K562 (cell line): ENCODE results near the gene KCNJ15. TPM values are rescaled to one million over a fixed set of nuclear protein-coding genes. Genes with fewer than 3 reads are reported as not detected.

Source experiments
- ATAC-seq: fragments of 200-7000 bp; cut with Tn5 transposase; 3 replicates; pipeline ENCODE4 v1.9.1; 2020; ENCODE audit warnings: moderate library complexity
- BruUV-seq: library from RNA; stranded (reverse); fragments of 400-500 nt; replicated peaks from 2 replicates; lab custom pipeline; 2021; lab: Mats Ljungman, UMichigan
- CTCF ChIA-PET: fragments of 300-600 bp; formaldehyde crosslinking; extraction: SDS; loops from one replicate; lab custom pipeline; 2021; ENCODE audit warnings: low intra/inter-chr PET ratio; lab: Yijun Ruan, JAX
- POLR2A ChIA-PET: fragments of 300-600, 350-650 bp; sonication (Branson Sonifier 250); formaldehyde crosslinking; extraction: SDS; loops from one replicate; lab custom pipeline; 2021; ENCODE audit warnings: antibody characterized with exemption, inconsistent platforms; lab: Yijun Ruan, JAX
- DNase-seq, 4 experiments: peaks; one replicate each; pipeline versions ENCODE4 v3.0.0 to v3.0.0-alpha.2; 2011 to 2018; ENCODE audit warnings: low spot score in 3 of 4, mixed read lengths in 3 of 4; ENCODE audit errors: extremely low read depth in 1 of 4
- FAIRE-seq: peaks from 2 replicates; lab custom pipeline; 2011; peaks lifted over from hg19 to GRCh38; lab: Jason Lieb, UNC
- H2AFZ ChIP-seq: 2 replicates; pipeline ENCODE4 v1.6.0; 2011; ENCODE audit warnings: low read depth, low read length, control low read depth, inconsistent platforms
- H3K27ac ChIP-seq: fragments of 200-600 bp; 3 replicates; pipeline ENCODE4 v1.8.0; 2011; ENCODE audit warnings: low read depth, mild to moderate bottlenecking, control low read depth, inconsistent platforms, low read length, moderate library complexity, mixed read lengths; ENCODE audit errors: extremely low read depth
- H3K27me3 ChIP-seq, 2 experiments: fragments of 300-600 bp in 1 of 2; 2 replicates in 1 of 2; 3 replicates in 1 of 2; pipeline versions ENCODE4 v1.6.0 to v1.8.0; 2011; ENCODE audit warnings: inconsistent platforms in 2 of 2, low read length in 2 of 2, mild to moderate bottlenecking in 1 of 2, mixed read lengths in 1 of 2, moderate library complexity in 1 of 2; ENCODE audit not compliant: control insufficient read depth in 2 of 2, insufficient read depth in 2 of 2
- H3K36me3 ChIP-seq: fragments of 300-600 bp; 3 replicates; pipeline ENCODE4 v1.8.0; 2011; ENCODE audit warnings: mild to moderate bottlenecking, low read length, inconsistent platforms; ENCODE audit not compliant: control insufficient read depth, insufficient read depth
- H3K4me1 ChIP-seq, 2 experiments: fragments of 200-600 bp in 1 of 2; replicated peaks in 1 of 2; 2 replicates in 1 of 2; 3 replicates in 1 of 2; pipeline versions ENCODE4 v1.5.1 to v1.8.0; 2011; ENCODE audit warnings: inconsistent platforms in 2 of 2, low read length in 2 of 2, mild to moderate bottlenecking in 1 of 2, mixed read lengths in 1 of 2, moderate library complexity in 1 of 2; ENCODE audit not compliant: control insufficient read depth in 2 of 2, insufficient read depth in 2 of 2
- H3K4me2 ChIP-seq: 2 replicates; pipeline ENCODE4 v1.6.1; 2011; ENCODE audit warnings: low read length, control low read depth, inconsistent platforms, mixed read lengths; ENCODE audit not compliant: insufficient read depth
- H3K4me3 ChIP-seq: fragments of 200-600 bp; sonication (generic), shearing (Covaris generic); 2 replicates; pipeline ENCODE4 v1.5.1; 2016; ENCODE audit warnings: control low read depth, inconsistent platforms
- H3K79me2 ChIP-seq: fragments of 200-600 bp; 3 replicates; pipeline ENCODE4 v1.8.0; 2011; ENCODE audit warnings: low read length, inconsistent platforms; ENCODE audit not compliant: control insufficient read depth, insufficient read depth
- H3K9ac ChIP-seq, 2 experiments: 2 replicates each; pipeline versions ENCODE4 v1.6.0 to v1.6.1; 2011; ENCODE audit warnings: low read depth in 2 of 2, low read length in 2 of 2, control low read depth in 1 of 2, inconsistent platforms in 1 of 2, mild to moderate bottlenecking in 1 of 2, mixed read lengths in 1 of 2; ENCODE audit not compliant: insufficient read depth in 1 of 2
- H3K9me1 ChIP-seq: one replicate; pipeline ENCODE4 v1.6.0; 2011; ENCODE audit warnings: inconsistent platforms, mild to moderate bottlenecking, low read length, moderate library complexity; ENCODE audit not compliant: control insufficient read depth, insufficient read depth
- H3K9me3 ChIP-seq: replicated peaks from 2 replicates; pipeline ENCODE4 v1.5.1; 2011; ENCODE audit warnings: low read depth, low read length, inconsistent platforms; ENCODE audit not compliant: control insufficient read depth, insufficient read depth
- H4K20me1 ChIP-seq: replicated peaks from 2 replicates; pipeline ENCODE4 v1.6.1; 2011; ENCODE audit warnings: low read length, inconsistent platforms, mixed read lengths; ENCODE audit not compliant: control insufficient read depth, insufficient read depth
- E2F8 ChIP-seq: fragments of 450-650 bp; IDR thresholded peaks from 2 replicates; pipeline ENCODE4 v1.7.1; 2018; ENCODE audit warnings: mild to moderate bottlenecking, low read depth; ENCODE audit not compliant: partially characterized antibody
- LEF1 ChIP-seq: fragments of 450-650 bp; IDR thresholded peaks from 2 replicates; pipeline ENCODE4 v1.6.1; 2016; ENCODE audit warnings: mild to moderate bottlenecking
- NFRKB ChIP-seq: fragments of 450-650 bp; IDR thresholded peaks from 2 replicates; pipeline ENCODE4 v1.6.1; 2016; ENCODE audit warnings: low read depth
- POLR3G ChIP-seq: IDR thresholded peaks from 2 replicates; pipeline ENCODE4 v1.6.1; 2011; ENCODE audit not compliant: insufficient read length, insufficient replicate concordance; ENCODE audit errors: extremely low read depth
- SFPQ ChIP-seq: fragments of 200-400 bp; formaldehyde crosslinking; IDR thresholded peaks from 2 replicates; pipeline ENCODE4 v1.6.1; 2017; ENCODE audit warnings: mild to moderate bottlenecking, low read depth, low read length, moderate library complexity
- ZNF263 ChIP-seq: sonication (generic); formaldehyde crosslinking; IDR thresholded peaks from 2 replicates; pipeline ENCODE4 v1.8.0; 2022; ENCODE audit warnings: mild to moderate bottlenecking, missing genetic modification reagents, borderline replicate concordance
- ZNF830 ChIP-seq: fragments of 250-450 bp; sonication (Bioruptor Pico); IDR thresholded peaks from 2 replicates; pipeline ENCODE4 v1.5.0; 2021; ENCODE audit warnings: mild to moderate bottlenecking
- WGBS: fragments of 100-300 bp; shearing (Covaris generic); methylation state at CpG from one replicate; pipeline ENCODE4 v1.1.6; 2016; ENCODE audit warnings: low coverage, mixed read lengths; ENCODE audit not compliant: insufficient coverage; ENCODE audit errors: missing lambda C conversion rate; 5-methylcytosine and 5-hydroxymethylcytosine counted together
- in situ Hi-C: fragments of 300-500 bp; cut with MboI; formaldehyde crosslinking; loops from 4 replicates; pipeline ENCODE4 v1.15.0; 2018; ENCODE audit warnings: inconsistent platforms, mixed read lengths
- intact Hi-C: fragments of 100-400 bp; cut with micrococcal nuclease; formaldehyde crosslinking; loops from 2 replicates; pipeline ENCODE4 v1.14.2; 2022
- polyA plus RNA-seq, 8 experiments: library from polyadenylated mRNA; depleted of rRNA in 4 of 8; stranded (reverse) in 5 of 8; unstranded in 3 of 8; fragments of >200 nt; fragmentation: Nextera tagmentation in 2 of 8; fragmentation: Illumina TruSeq in 1 of 8; extraction: Ambion mirVana in 2 of 8; extraction: Trizol in 1 of 8; gene quantifications; 2 replicates each; pipeline versions ENCODE4 v1.2.1 to v1.2.3, GENCODE V29; 2011 to 2014; ENCODE audit warnings: inconsistent platforms in 1 of 8, missing spikeins in 1 of 8
- total RNA-seq, 7 experiments: library from RNA; depleted of rRNA in 6 of 7; stranded (reverse); fragments of >200 nt in 6 of 7; fragmentation: Illumina TruSeq in 2 of 7; extraction: Trizol in 2 of 7; gene quantifications; 2 replicates each; pipeline versions ENCODE4 v1.2.1 to v1.2.3, GENCODE V29; 2011 to 2021; ENCODE audit warnings: low replicate concordance in 1 of 7
- TF ChIP-seq, protein P1 (sequence below): sonication (generic); formaldehyde crosslinking; IDR thresholded peaks from 2 replicates; pipeline ENCODE4 v1.5.0; 2020; ENCODE audit warnings: missing genetic modification reagents
- TF ChIP-seq, protein P2 (sequence below): fragments of 450-650 bp; formaldehyde crosslinking; IDR thresholded peaks from 2 replicates; pipeline ENCODE4 v1.4.0; 2020; ENCODE audit warnings: mild to moderate bottlenecking, moderate library complexity

The KCNJ15 gene
- total and polyA plus RNA-seq, 9 of the 15 experiments (the other 6 are each of a cell fraction or from before 2014, with no cell fraction given), result 0.20 to 3.0 (median 0.72) TPM; not detected in 1

DNA sequence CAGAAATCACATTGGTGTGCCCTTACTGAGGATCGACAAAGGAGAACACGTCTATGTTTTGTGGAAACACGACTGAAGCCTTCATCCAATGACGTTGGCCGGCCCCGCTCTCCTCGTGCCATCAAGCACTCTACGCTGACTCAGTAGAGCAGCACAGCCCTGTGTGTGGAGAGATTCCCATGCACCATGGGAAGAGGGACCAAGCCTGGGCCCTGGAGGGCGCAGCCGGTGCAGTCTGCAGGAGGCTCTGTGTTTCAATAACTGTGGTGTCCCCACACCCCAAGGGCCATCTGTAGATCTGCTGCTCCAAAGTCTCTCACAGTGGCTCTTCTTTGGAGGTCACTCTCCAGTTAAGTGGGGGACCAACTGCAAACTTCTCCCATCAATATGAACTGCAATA lies 97.4 kb downstream of the KCNJ15 start:
- H3K4me1 ChIP-seq, result peaks cover 0 to 8% of the 10 kb centered on the region in 2 experiments; a peak in 2 of 5 replicates
- no peaks in the 10 kb centered on the region for H3K36me3 ChIP-seq
- no peak overlapping the region for H2AFZ ChIP-seq
- CTCF ChIA-PET, result interaction anchor here (1.1 kb wide), 1 partner anchor 679 kb away, joined by 3 read pairs; no protein-coding TSS in a partner anchor
- H3K9me1 ChIP-seq, result no peaks in the 10 kb centered on the region
- peaks cover 5 to 25% of the 10 kb centered on the region in 2 experiments; a peak in 4 of 5 replicates for H3K27me3 ChIP-seq
- intact Hi-C loops, result loop anchor here (5.0 to 10.0 kb wide), 4 partner anchors 182 to 679 kb away; partner anchors contain the start of gene KCNJ6
- FAIRE-seq (no peak), ATAC-seq (no peak), DNase-seq (no peak)
- no peaks in the 10 kb centered on the region for H3K79me2 ChIP-seq
- no peak overlapping the region for H3K4me2 ChIP-seq
- H3K9ac ChIP-seq, result no peak overlapping the region
- H4K20me1 ChIP-seq, result no peaks in the 10 kb centered on the region
- no TSS peak for BruUV-seq
- H3K27ac ChIP-seq, result no peak overlapping the region
- H3K9me3 ChIP-seq, result no peaks in the 10 kb centered on the region
- 2% methylated on average over 10 of the region's 10 CpGs for WGBS
- in situ Hi-C loops, result loop anchor here (5.0 kb wide), 2 partner anchors 197 to 657 kb away; no protein-coding TSS in a partner anchor
- no peak overlapping the region for H3K4me3 ChIP-seq
- POLR2A ChIA-PET, result interaction anchor here (0.6 kb wide), 1 partner anchor 642 kb away, joined by 8 read pairs; no protein-coding TSS in a partner anchor
- TF ChIP-seq, protein P1, sequence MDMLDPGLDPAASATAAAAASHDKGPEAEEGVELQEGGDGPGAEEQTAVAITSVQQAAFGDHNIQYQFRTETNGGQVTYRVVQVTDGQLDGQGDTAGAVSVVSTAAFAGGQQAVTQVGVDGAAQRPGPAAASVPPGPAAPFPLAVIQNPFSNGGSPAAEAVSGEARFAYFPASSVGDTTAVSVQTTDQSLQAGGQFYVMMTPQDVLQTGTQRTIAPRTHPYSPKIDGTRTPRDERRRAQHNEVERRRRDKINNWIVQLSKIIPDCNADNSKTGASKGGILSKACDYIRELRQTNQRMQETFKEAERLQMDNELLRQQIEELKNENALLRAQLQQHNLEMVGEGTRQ, result no peak
- TF ChIP-seq POLR3G, result no peak
- TF ChIP-seq ZNF830 (CRISPR knock-in tag), result no peak
- TF ChIP-seq, protein P2, sequence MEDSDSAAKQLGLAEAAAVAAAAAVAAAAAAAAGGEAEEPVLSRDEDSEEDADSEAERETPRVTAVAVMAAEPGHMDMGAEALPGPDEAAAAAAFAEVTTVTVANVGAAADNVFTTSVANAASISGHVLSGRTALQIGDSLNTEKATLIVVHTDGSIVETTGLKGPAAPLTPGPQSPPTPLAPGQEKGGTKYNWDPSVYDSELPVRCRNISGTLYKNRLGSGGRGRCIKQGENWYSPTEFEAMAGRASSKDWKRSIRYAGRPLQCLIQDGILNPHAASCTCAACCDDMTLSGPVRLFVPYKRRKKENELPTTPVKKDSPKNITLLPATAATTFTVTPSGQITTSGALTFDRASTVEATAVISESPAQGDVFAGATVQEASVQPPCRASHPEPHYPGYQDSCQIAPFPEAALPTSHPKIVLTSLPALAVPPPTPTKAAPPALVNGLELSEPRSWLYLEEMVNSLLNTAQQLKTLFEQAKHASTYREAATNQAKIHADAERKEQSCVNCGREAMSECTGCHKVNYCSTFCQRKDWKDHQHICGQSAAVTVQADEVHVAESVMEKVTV (CRISPR knock-in tag), result no peak
- no peak for TF ChIP-seq ZNF263
- TF ChIP-seq NFRKB, result no peak
- TF ChIP-seq LEF1, result no peak
- TF ChIP-seq SFPQ, result no peak
- no peak for TF ChIP-seq E2F8
